Gastroesophageal sphincter (tissue), 4 donors: ENCODE results near the gene RRP9. TPM values are rescaled to one million over a fixed set of nuclear protein-coding genes. Genes with fewer than 3 reads are reported as not detected.

Experiments used
- ATAC-seq: fragments of 150-250 bp; one replicate; pipeline ENCODE4 v1.9.1; 2016; ENCODE audit warnings: mild to moderate bottlenecking, moderate library complexity
- H3K27ac ChIP-seq, 4 donors: fragments of 200-600 bp; sonication (generic) in 3 of 4; 1 replicate in 3 of 4; 2 replicates in 1 of 4; pipeline ENCODE4 v1.5.1; 2016 to 2019
- H3K27me3 ChIP-seq: fragments of 200-600 bp; sonication (generic); one replicate; pipeline ENCODE4 v1.5.1; 2019
- H3K36me3 ChIP-seq, 2 donors: fragments of 200-600 bp; sonication (generic); one replicate each; pipeline ENCODE4 v1.5.1; 2019; ENCODE audit warnings: control low read depth in 1 of 2
- H3K4me1 ChIP-seq, 3 donors: fragments of 200-600 bp; sonication (generic); 1 replicate in 2 of 3; 2 replicates in 1 of 3; pipeline ENCODE4 v1.5.1; 2016 to 2019; ENCODE audit warnings: control low read depth in 2 of 3
- H3K4me3 ChIP-seq, 2 donors: fragments of 200-600 bp; sonication (generic); one replicate each; pipeline ENCODE4 v1.5.1; 2019; ENCODE audit warnings: mild to moderate bottlenecking in 1 of 2, moderate library complexity in 1 of 2
- H3K9me3 ChIP-seq, 3 donors: fragments of 200-600 bp; sonication (generic); one replicate each; pipeline ENCODE4 v1.5.1; 2017 to 2019; ENCODE audit warnings: control low read depth in 2 of 3
- EP300 ChIP-seq: sonication (generic); formaldehyde crosslinking; IDR thresholded peaks from one replicate; pipeline ENCODE4 v1.6.1; 2017; ENCODE audit warnings: antibody characterized with exemption, mild to moderate bottlenecking
- POLR2A ChIP-seq, 2 donors: fragments of 450-650 bp; IDR thresholded peaks; one replicate each; pipeline ENCODE4 v1.6.1; 2017; ENCODE audit warnings: antibody characterized with exemption in 2 of 2, mild to moderate bottlenecking in 2 of 2, moderate library complexity in 1 of 2
- POLR2AphosphoS5 ChIP-seq: sonication (generic); formaldehyde crosslinking; IDR thresholded peaks from one replicate; pipeline ENCODE4 v1.6.1; 2017; ENCODE audit warnings: antibody characterized with exemption
- WGBS, 2 donors: methylation state at CpG; one replicate each; pipeline ENCODE4 v1.1.5; 2018; ENCODE audit warnings: low coverage in 1 of 2; 5-methylcytosine and 5-hydroxymethylcytosine counted together
- total RNA-seq, 4 donors: library from RNA; depleted of rRNA; stranded (reverse); fragments of >200 nt; gene quantifications; one replicate each; pipeline ENCODE4 v1.1.0, GENCODE V29; 2016
- TF ChIP-seq, protein P1 (sequence below), 4 experiments: fragments of 200-600 bp in 2 of 4; fragments of 450-650 bp in 2 of 4; sonication (generic) in 1 of 4; IDR thresholded peaks; one replicate each; pipeline ENCODE4 v1.5.1; 2017 to 2019; ENCODE audit warnings: antibody characterized with exemption in 4 of 4, mild to moderate bottlenecking in 2 of 4, moderate library complexity in 2 of 4

Gene RRP9
- total RNA-seq, 4 donors from 2014 or later = 5.3 to 14.8 (median 10.9) TPM

DNA sequence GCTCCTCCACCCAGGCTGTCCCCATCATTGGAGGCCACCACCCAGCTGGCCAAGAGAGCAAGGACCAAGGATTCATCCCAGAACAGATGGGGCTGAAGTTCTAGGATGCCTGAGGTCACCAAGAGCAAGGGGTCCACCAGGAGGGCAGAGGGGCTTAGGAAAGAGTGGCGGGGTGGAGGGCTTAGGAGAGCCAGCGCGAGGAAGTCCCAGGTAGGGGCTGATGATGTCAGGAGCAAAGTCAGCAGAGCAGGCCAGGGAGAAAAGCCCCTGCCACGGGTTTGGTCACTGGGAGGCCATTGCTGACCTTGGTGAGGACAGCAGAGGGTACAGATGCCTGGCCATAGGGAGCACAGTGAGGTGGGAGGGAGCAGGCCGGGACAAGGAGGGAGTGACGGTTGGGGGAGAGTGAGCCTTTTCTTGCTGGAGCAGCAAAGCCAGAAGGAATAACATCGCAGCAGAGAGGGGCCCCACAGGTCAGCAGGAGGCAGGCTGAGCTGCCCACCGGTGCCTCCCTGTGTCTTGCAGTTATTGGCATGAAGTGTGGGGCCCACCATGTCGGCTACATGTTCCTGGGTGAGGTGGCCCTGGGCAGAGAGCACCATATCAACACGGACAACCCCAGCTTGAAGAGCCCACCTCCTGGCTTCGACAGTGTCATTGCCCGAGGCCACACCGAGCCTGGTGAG is 5.7 kb upstream of the RRP9 start:
- peaks cover 0 to 13% (median 12%) of the 10 kb centered on the region in 3 donors for H3K4me1 ChIP-seq
- no peak overlapping the region for H3K4me3 ChIP-seq
- 77 to 79% methylated on average over 6 to 7 of the region's 13 CpGs for WGBS, 2 donors
- H3K27ac ChIP-seq = no peak overlapping the region
- H3K9me3 ChIP-seq = no peaks in the 10 kb centered on the region
- TF ChIP-seq POLR2AphosphoS5 (no peak), EP300 (no peak)
- TF ChIP-seq, protein P1, sequence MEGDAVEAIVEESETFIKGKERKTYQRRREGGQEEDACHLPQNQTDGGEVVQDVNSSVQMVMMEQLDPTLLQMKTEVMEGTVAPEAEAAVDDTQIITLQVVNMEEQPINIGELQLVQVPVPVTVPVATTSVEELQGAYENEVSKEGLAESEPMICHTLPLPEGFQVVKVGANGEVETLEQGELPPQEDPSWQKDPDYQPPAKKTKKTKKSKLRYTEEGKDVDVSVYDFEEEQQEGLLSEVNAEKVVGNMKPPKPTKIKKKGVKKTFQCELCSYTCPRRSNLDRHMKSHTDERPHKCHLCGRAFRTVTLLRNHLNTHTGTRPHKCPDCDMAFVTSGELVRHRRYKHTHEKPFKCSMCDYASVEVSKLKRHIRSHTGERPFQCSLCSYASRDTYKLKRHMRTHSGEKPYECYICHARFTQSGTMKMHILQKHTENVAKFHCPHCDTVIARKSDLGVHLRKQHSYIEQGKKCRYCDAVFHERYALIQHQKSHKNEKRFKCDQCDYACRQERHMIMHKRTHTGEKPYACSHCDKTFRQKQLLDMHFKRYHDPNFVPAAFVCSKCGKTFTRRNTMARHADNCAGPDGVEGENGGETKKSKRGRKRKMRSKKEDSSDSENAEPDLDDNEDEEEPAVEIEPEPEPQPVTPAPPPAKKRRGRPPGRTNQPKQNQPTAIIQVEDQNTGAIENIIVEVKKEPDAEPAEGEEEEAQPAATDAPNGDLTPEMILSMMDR (IDR thresholded peaks at IDR 0.05) = no peak
- H3K27me3 ChIP-seq = no peaks in the 10 kb centered on the region
- no peak for ATAC-seq
- peaks cover 0 to 60% of the 10 kb centered on the region in 2 donors for H3K36me3 ChIP-seq

DNA sequence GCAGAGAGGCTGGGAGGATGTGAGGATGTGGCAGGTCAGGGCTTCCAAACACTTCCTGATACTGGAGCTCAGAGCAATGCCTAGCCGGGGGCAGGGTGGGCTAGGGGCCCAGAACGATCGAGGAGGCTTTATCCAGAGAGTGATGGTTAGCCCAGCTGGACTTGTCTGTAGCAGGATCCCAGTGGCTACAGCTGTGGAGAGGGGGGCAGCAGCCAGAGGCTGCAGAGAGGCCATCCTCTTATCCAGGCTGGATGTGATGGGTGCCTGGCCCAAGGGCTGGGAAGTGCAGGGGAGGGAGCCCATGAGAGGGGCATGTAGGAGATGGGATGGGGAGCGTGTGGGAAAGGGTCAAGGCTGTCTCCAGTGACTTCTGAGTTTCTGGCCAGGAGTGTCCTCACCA is 5.1 kb upstream of the RRP9 start:
- ATAC-seq = no peak
- 71 to 88% methylated on average over 3 to 4 of the region's 4 CpGs for WGBS, 2 donors
- H3K27ac ChIP-seq = no peak overlapping the region
- H3K9me3 ChIP-seq = no peaks in the 10 kb centered on the region
- TF ChIP-seq, protein P1 (IDR thresholded peaks at IDR 0.05) = no peak
- TF ChIP-seq POLR2AphosphoS5 (no peak), POLR2A (IDR thresholded peaks at IDR 0.05) (no peak), EP300 (no peak)
- H3K36me3 ChIP-seq = peaks cover 0 to 60% of the 10 kb centered on the region in 2 donors
- H3K27me3 ChIP-seq = no peaks in the 10 kb centered on the region
- H3K4me1 ChIP-seq = peaks cover 0 to 15% (median 12%) of the 10 kb centered on the region in 3 donors
- no peak overlapping the region for H3K4me3 ChIP-seq

DNA sequence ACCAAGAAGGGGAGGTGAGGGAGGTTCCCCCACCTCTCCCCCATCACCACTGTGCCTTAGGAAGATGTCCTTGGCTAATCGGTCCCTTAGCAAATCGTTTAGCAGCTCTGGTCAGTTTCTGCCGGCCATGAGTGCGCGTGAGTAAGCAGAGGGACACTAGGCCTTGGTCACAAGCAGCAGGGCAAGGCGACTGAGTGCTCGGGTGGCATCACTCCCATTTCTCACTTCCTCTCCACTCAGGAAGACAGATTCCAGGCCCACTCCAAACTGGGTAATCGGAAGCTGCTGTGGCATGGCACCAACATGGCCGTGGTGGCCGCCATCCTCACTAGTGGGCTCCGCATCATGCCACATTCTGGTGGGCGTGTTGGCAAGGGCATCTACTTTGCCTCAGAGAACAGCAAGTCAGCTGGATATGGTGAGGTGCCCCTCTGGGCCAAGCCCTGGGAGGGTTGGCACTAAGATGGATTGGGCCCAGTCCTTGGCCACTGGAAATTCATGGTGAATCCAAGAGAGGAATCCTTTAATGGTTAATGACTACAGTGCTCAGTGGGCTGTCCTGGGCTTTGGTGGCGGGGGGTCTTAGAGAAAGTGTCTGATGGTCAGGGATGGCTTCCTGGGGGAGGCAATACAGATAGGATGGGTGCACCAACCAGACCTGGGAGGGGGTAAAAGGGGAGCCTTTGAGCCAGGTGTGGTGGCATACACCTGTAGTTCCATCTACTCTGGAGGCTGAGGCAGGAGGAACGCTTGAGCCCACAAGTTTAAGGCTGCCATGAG is 4.4 kb upstream of the RRP9 start:
- peaks cover 0 to 20% (median 14%) of the 10 kb centered on the region in 3 donors for H3K4me1 ChIP-seq
- no peaks in the 10 kb centered on the region for H3K27me3 ChIP-seq
- peaks cover 0 to 60% of the 10 kb centered on the region in 2 donors for H3K36me3 ChIP-seq
- ATAC-seq = no peak
- no peak overlapping the region for H3K27ac ChIP-seq
- no peaks in the 10 kb centered on the region for H3K9me3 ChIP-seq
- TF ChIP-seq, protein P1 (IDR thresholded peaks at IDR 0.05) = no peak
- TF ChIP-seq EP300 (no peak), POLR2A (IDR thresholded peaks at IDR 0.05) (no peak), POLR2AphosphoS5 (no peak)
- H3K4me3 ChIP-seq = no peak overlapping the region
- 89 to 100% methylated on average over 3 to 7 of the region's 14 CpGs for WGBS, 2 donors

DNA sequence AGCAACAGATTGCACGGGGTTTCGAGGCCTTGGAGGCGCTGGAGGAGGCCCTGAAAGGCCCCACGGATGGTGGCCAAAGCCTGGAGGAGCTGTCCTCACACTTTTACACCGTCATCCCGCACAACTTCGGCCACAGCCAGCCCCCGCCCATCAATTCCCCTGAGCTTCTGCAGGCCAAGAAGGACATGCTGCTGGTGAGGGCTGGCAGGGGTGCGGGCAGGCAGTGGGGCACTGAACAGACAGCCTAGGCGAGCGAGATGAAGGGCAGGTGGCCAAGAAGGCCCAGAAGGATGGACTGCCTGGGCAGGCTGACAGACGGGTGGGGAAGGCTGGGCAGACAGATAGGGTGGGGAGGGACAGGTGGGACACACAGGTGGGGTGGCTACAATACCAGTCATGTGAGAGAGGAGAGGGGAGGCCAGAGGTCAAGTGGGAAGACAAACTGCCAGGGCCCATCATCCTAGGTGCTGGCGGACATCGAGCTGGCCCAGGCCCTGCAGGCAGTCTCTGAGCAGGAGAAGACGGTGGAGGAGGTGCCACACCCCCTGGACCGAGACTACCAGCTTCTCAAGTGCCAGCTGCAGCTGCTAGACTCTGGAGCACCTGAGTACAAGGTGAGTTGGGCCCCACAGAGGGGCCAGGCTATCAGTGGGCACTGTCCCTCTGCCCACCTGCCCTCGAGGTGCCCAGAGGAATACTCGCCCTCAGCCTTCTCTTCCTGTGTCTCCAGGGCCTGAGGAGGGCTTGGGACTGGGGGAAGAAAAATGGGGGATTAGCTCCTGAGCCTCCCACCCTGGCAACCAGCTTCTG is 3.5 kb upstream of the RRP9 start:
- 80% methylated on average over 1 to 2 of the region's 18 CpGs for WGBS, 2 donors
- no peak for ATAC-seq
- no peak for TF ChIP-seq POLR2A (IDR thresholded peaks at IDR 0.05)
- no peak for TF ChIP-seq EP300
- no peak for TF ChIP-seq POLR2AphosphoS5
- TF ChIP-seq, protein P1 (IDR thresholded peaks at IDR 0.05) = no peak
- peaks cover 0 to 60% of the 10 kb centered on the region in 2 donors for H3K36me3 ChIP-seq
- H3K4me1 ChIP-seq = peaks cover 0 to 29% (median 21%) of the 10 kb centered on the region in 3 donors
- H3K27me3 ChIP-seq = no peaks in the 10 kb centered on the region
- no peak overlapping the region for H3K4me3 ChIP-seq
- no peak overlapping the region for H3K27ac ChIP-seq
- no peaks in the 10 kb centered on the region for H3K9me3 ChIP-seq
